Measurements from ENCODE around the gene ANO4. TPM values are rescaled to one million over a fixed set of nuclear protein-coding genes. Genes with fewer than 3 reads are reported as not detected.

Gene ANO4
- total and polyA plus RNA-seq, 8 donors, result 2.0 to 6.9 (median 4.7) TPM; not detected in 1

- DNase-seq, result no peak
- intact Hi-C loops (cut with DNase I), result no loop called here
- Histone ChIP-seq H3K27me3 (no peaks in the 10 kb centered on the region), H3K4me1 (no peaks in the 10 kb centered on the region), H3K9me3 (no peaks in the 10 kb centered on the region), H3K36me3 (no peaks in the 10 kb centered on the region), H3K4me3 (no peak overlapping the region), H3K27ac (no peak overlapping the region)
- TF ChIP-seq, protein P1, sequence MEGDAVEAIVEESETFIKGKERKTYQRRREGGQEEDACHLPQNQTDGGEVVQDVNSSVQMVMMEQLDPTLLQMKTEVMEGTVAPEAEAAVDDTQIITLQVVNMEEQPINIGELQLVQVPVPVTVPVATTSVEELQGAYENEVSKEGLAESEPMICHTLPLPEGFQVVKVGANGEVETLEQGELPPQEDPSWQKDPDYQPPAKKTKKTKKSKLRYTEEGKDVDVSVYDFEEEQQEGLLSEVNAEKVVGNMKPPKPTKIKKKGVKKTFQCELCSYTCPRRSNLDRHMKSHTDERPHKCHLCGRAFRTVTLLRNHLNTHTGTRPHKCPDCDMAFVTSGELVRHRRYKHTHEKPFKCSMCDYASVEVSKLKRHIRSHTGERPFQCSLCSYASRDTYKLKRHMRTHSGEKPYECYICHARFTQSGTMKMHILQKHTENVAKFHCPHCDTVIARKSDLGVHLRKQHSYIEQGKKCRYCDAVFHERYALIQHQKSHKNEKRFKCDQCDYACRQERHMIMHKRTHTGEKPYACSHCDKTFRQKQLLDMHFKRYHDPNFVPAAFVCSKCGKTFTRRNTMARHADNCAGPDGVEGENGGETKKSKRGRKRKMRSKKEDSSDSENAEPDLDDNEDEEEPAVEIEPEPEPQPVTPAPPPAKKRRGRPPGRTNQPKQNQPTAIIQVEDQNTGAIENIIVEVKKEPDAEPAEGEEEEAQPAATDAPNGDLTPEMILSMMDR (IDR thresholded peaks at IDR 0.05), result no peak
- ATAC-seq, result no peak
Observed at GRCh38 chr12:100974341-100974740, 179.8 kb downstream of the ANO4 start.

- DNase-seq, result no peak
- no peaks in the 10 kb centered on the region for H3K36me3 ChIP-seq
- no peaks in the 10 kb centered on the region for H3K9me3 ChIP-seq
- no peak for ATAC-seq
- no peak overlapping the region for H3K27ac ChIP-seq
- intact Hi-C loops (cut with DNase I), result no loop called here
- TF ChIP-seq, protein P1 (IDR thresholded peaks at IDR 0.05), result no peak
- H3K4me1 ChIP-seq, result no peaks in the 10 kb centered on the region
- H3K4me3 ChIP-seq, result no peak overlapping the region
- no peaks in the 10 kb centered on the region for H3K27me3 ChIP-seq
Observed at GRCh38 chr12:100974747-100975146, 180.2 kb downstream of the ANO4 start.

DNA sequence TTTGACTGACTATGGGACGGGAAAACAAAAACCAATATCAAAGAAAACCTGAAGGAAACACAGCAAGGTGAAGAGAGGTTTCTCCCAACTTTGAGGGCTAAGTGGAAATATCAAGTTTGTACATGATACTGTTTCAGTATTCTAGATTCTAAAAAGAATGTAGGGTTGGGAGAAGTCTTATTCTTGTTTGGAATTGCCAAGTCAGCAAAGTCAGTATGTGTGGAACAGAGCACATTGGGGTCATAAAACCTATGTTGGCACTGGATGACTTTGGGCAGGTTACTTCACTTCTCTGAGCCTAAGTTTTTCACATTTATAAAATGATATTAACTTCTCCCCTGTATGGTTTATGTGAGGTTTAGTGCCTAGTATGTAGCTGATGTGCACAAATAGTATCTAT is 182.2 kb downstream of the ANO4 start:
- intact Hi-C loops (cut with DNase I), result no loop called here
- ATAC-seq (no peak), DNase-seq (no peak)
- Histone ChIP-seq H3K27ac (no peak overlapping the region), H3K9me3 (no peaks in the 10 kb centered on the region), H3K36me3 (no peaks in the 10 kb centered on the region), H3K4me1 (no peaks in the 10 kb centered on the region), H3K27me3 (no peaks in the 10 kb centered on the region), H3K4me3 (no peak overlapping the region)
- TF ChIP-seq, protein P1 (IDR thresholded peaks at IDR 0.05), result no peak

- Histone ChIP-seq H3K36me3 (no peaks in the 10 kb centered on the region), H3K4me1 (no peaks in the 10 kb centered on the region), H3K4me3 (no peak overlapping the region), H3K9me3 (no peaks in the 10 kb centered on the region), H3K27me3 (no peaks in the 10 kb centered on the region), H3K27ac (no peak overlapping the region)
- intact Hi-C loops (cut with DNase I), result no loop called here
- ATAC-seq (no peak), DNase-seq (no peak)
- TF ChIP-seq, protein P1 (IDR thresholded peaks at IDR 0.05), result no peak
Observed at GRCh38 chr12:100980856-100981255, 186.3 kb downstream of the ANO4 start.

DNA sequence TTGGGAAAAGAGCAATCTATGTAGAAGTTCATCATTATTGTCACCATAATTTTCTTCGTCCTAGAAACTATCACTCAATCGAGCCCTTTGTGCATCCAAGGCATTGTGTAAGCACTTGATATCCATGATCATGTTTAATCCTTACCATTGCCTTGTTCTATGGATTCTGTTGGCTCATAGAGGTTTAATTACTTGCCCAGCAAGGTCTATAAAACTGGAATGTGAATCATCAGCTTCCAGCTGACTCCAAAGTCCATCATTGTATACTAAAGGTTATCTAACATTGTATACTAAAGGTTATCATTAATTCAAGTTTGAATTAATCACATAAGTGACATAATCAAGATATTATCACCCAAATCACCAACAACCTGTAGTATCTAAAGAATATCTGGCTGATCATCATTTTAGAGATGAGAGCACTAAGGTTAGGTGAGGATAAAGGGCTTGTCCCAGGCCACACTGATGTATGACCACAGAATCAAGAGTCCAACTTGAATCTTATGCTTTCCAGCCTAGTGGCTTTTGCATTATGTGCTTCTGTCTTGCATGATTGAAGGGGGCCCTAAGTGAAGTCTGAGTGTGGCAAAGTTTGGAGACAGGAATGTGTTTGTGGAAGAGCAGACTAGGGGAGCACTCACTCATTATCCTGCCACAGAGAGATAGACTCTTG is 188.1 kb downstream of the ANO4 start:
- TF ChIP-seq, protein P1 (IDR thresholded peaks at IDR 0.05), result no peak
- no peak overlapping the region for H3K27ac ChIP-seq
- no peak for DNase-seq
- no peaks in the 10 kb centered on the region for H3K4me1 ChIP-seq
- no peak overlapping the region for H3K4me3 ChIP-seq
- no peaks in the 10 kb centered on the region for H3K36me3 ChIP-seq
- H3K27me3 ChIP-seq, result no peaks in the 10 kb centered on the region
- no peaks in the 10 kb centered on the region for H3K9me3 ChIP-seq
- ATAC-seq, result no peak
- intact Hi-C loops (cut with DNase I), result no loop called here
